ENCODE data around the gene SYNE2.

The SYNE2 gene

DNA sequence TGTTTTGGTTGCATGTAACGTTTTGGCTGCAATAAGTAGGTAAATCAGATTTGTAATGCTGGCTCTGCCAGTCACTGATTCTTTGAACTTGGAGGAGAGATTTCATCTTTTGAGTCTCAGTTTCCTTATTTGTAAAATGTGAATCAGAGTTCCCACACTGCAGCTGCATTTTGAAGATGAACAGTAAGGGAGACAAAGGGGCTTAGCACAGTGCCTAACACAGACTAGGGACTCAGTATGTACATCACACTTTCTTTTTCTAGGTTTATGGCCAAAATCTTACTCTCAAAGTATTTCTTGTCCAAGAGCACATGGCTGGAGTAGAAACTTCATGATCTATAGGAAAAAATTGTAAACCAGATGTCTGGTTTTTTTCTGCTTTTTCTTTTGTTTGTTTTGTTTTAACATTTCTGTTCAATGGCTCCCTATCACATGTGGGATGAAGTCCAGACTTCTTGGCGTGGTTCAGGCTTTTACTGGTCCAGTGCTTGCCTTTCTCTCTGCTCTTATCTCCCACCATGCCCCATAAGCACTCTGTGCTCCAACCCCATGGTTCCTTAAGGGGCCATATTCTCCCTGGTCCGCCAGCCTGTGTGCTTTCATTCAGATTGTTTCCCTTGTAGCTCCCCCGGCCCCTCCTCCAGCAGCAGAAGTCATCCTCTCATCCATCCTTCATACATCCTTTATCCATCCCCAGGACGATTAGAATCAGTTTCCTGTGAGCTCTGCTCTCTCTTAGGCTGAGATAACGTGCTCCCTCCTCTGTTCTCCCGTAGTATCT lies 58.0 kb downstream of the SYNE2 start:
- DNase-seq (ENCODE audit: low read depth, low spot score) = no peak

GRCh38 chr14:63911404-63911803 lies 58.6 kb downstream of the SYNE2 start:
- no peak for DNase-seq (ENCODE audit: low read depth, low spot score)

DNA sequence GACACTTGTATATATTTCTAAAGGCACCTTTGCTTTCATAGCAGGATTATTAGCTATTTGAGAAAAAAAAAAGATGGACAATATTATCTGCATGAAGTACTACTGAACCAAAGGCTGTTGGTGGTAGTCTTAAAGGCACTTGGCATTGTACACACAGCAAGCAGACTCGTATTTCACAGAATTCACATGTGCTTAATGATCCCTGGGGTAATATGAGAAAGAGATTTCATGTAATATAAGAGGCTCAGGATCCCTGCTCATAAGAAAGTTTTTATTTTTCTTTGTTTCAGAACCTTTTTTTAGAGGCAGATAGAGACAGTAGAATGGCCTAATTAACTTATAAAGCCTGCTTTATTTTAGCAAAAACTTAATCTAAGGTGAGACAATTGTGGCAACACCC lies 59.5 kb downstream of the SYNE2 start:
- DNase-seq (ENCODE audit: low read depth, low spot score) = no peak

GRCh38 chr14:63918411-63918810 lies 65.6 kb downstream of the SYNE2 start:
- DNase-seq (ENCODE audit: low read depth, low spot score) = no peak

GRCh38 chr14:63922696-63923421 lies 70.1 kb downstream of the SYNE2 start:
- DNase-seq (ENCODE audit: low read depth, low spot score) = no peak

DNA sequence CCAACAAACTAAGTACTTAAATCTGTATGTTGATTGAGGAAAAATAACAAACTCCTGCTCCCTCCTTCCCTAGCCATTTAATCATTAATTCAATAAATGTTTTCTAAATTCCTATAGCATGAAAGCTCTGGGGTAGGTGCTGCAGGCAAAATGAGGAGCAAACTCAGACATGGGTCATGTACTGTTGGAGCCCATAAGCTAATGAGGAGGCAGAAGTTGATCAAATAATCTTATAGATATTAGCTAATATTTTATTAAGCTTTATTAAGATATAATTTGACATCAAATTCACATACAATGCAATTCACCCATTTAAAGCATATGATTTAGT lies 70.6 kb downstream of the SYNE2 start:
- no peak for DNase-seq (ENCODE audit: low read depth, low spot score)

- DNase-seq (ENCODE audit: low read depth, low spot score) = no peak
These were observed 71.6 kb downstream of the SYNE2 start for GRCh38 chr14:63924375-63924774.

GRCh38 chr14:63926641-63927040 lies 73.8 kb downstream of the SYNE2 start:
- no peak for DNase-seq (ENCODE audit: low read depth, low spot score)

DNA sequence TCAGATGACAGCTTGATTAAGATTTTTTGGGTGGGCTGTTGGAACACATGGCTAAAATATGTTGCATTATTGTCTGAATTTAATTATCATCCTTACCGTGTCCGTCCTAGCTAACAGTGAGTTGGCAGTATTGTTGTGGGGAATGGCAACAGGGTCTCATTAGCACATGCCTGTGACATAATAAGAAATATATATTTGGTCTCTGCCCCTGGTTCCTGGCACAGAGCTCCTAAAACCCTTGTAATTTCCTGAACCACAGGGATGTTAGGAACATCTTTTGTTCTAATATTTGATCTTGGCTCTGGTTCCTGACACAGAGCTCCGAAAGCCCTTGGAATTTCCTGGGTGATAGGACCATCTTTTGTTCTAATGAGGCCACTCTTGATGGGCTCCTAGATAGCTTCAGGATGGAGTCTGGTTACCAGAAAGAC lies 76.0 kb downstream of the SYNE2 start:
- DNase-seq (ENCODE audit: low read depth, low spot score) = no peak

- no peak for DNase-seq (ENCODE audit: low read depth, low spot score)
These were observed 80.3 kb downstream of the SYNE2 start for GRCh38 chr14:63933110-63933509.

- DNase-seq (ENCODE audit: low read depth, low spot score) = no peak
These were observed 80.9 kb downstream of the SYNE2 start for GRCh38 chr14:63933711-63934110.

- DNase-seq (ENCODE audit: low read depth, low spot score) = no peak
These were observed 85.6 kb downstream of the SYNE2 start for GRCh38 chr14:63938198-63939005.

DNA sequence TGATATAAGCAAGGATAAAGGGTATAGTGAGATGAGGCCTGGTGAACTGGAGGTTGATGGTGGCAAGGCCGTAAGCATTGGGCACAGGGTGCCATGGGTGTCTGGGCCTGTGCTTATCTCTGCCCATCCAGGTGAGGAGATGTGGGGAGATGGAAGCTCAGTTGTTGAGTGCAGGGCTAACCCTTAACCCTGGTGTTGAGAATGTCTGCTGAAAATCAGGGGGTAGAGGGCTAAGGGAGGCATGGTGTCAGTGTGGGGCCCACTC lies 86.1 kb downstream of the SYNE2 start:
- DNase-seq (ENCODE audit: low read depth, low spot score) = no peak

DNA sequence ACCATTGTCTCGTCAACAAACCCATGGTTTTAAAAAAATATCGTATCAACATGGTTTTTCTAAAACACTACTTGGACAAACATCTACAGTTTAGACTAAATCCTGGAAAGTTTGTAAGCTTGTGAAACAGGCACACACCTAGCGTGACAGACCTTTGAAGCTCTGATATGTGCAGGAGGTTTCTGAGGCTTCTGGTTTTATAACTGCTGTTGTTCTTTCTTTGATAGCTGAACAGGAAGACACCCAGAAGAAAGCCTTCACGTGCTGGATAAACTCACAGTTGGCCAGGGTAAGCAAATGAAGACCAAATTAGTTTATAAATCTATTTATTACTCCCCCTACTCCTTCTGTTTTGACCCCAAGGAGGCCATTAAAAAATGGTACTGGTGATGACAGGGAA lies 87.6 kb downstream of the SYNE2 start:
- DNase-seq (ENCODE audit: low read depth, low spot score) = no peak

GRCh38 chr14:63941023-63941422 lies 88.2 kb downstream of the SYNE2 start:
- DNase-seq (ENCODE audit: low read depth, low spot score) = no peak

- DNase-seq (ENCODE audit: low read depth, low spot score) = no peak
These were observed 96.9 kb downstream of the SYNE2 start for GRCh38 chr14:63949696-63950095.

- peak; percentile 5 for DNase-seq (ENCODE audit: low read depth, low spot score)
These were observed 98.2 kb downstream of the SYNE2 start for GRCh38 chr14:63951021-63951420.

GRCh38 chr14:63951429-63951828 lies 98.6 kb downstream of the SYNE2 start:
- no peak for DNase-seq (ENCODE audit: low read depth, low spot score)

DNA sequence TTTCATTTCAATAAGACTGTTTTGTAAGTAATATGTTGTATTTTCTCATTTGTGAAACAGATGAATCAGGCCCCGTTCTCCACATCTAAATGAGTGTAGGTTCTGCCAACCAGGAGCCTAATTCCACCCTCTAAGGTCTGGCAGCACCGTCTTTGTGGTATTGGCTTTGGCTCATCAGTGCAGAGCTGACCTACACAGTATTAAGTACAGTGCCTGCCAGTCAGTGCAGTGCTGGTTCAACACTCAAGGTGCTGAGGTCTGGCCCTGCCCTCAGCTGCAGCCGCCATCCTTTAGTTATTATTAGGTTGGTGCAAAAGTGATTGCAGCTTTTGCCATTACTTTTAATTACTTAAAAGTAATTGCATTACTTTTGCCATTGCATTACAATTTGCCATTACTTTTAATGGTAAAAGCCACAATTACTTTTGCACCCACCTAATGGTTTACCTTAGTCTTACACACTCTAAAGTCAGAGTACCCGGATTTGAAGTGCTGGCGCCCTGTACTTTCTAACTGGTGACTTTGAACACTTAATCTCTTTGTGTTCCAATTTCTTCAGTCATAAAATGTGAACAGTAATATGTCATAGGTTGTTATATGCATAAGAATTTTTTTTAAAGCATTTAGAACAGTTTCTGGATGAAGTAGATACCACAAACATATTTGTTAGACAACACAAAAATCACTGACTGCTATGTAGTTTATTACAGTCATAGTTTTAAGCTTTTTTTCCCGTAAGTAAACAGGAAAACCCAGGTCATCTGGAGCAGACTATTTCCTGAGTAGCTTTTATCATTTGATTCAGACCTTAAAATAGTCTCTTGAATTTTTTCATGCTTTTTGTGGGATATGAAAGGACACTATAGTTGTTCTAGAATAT lies 99.5 kb downstream of the SYNE2 start:
- no peak for DNase-seq (ENCODE audit: low read depth, low spot score)

DNA sequence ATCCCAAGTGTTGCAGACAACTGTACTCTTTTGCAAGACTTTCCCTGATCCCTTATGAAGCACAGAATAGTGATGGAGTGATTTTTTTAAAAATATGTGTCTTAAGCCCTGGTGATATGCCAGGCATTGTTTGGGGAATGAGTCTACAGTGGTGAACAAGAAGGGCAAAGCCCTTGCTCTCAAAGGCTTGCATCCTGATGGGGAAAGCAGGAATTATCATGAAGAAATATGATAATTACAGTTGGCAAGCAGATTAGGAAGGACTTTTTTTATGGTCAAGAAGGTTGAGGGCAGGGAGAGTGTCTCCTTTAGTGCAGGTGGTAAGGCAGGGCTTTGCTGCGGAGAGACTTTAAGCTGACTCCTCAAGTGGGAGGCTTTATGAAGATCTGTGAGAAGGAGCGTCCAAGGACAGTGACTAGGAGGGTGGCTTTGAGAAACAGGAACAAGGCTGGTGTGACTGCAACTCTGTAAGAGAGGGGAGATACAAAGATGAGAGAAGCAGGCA lies 100.2 kb downstream of the SYNE2 start:
- no peak for DNase-seq (ENCODE audit: low read depth, low spot score)

GRCh38 chr14:63956326-63956725 lies 103.5 kb downstream of the SYNE2 start:
- no peak for DNase-seq (ENCODE audit: low read depth, low spot score)

Data from ELF-1 (cell line).